Ramos (cell line): ENCODE measurements around the gene CCDC61.

ENCODE experiments used
- in situ Hi-C: fragments of 300-500 bp; cut with MboI; formaldehyde crosslinking; loops from one replicate; pipeline ENCODE4 v1.14.3; 2022; ENCODE audit warnings: low sequenced_read_pairs; ENCODE audit not compliant: unreplicated experiment

The CCDC61 gene

GRCh38 chr19:45972947-45973540 is 22.2 kb upstream of the CCDC61 start:
- in situ Hi-C loops: no loop called here

- in situ Hi-C loops: no loop called here
Observed at GRCh38 chr19:45973553-45974338, 21.5 kb upstream of the CCDC61 start, which contains the start of gene NOVA2. Gene NOVA2, minus strand, starts transcription at chr19:45973865. Its CDS starts 514 bp downstream, at chr19:45973351.

DNA sequence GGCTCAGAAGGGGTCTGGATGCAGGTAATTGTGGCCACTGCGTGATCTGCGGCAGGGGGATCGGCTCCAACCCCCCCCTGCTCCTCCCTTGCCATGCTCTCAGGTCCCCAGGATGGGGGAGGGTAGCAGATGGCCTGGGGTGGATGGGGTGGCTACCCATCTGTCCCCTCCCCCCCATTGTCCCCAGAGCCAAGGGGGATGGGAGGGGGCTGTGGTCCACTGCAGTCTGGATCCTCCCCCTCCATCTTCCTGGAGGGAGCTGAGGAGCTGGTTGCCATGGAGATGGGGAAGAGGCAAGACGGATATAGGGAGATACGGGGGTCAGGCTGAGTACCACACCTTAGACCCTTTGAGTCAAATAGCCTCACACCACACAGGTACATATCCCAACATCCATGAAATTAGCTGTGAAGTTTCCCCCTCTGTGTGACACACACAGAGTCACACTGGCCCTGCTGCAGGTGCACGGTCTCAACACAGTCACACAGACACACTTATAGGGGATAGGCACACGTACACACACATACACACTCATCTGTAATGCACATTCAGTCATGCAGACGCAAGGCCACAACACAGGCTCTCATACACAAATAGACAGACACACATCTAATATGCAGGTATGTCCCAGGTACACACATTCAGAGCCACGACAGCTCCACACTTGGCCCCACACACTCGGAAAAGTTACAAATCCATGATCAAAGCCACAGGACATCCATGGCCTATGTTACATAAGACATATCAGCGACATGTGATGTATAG is 19.8 kb upstream of the CCDC61 start:
- in situ Hi-C loops: no loop called here

- in situ Hi-C loops: no loop called here
Observed at GRCh38 chr19:45976178-45976577, 19.1 kb upstream of the CCDC61 start.

- in situ Hi-C loops: no loop called here
Observed at GRCh38 chr19:45978156-45978555, 17.1 kb upstream of the CCDC61 start.

DNA sequence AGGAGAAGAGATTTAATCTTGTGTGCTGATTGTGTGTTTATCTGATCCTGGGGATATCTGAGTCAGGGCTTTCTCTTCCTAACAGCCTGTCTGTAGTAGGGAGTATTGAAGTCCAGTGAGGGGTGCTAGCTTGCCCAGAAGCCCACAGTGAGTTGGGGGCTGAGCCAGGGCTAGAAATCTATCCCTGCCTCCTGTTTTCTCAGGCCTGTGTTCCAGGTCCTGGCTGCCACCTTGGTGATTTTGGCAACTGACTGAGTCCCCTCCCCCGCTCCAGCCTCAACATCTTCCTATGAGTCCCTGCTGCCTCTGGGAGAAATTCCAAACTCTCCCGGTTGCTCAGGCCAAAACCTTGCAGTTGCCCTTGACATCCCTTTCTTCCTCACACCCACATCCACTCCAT is 13.9 kb upstream of the CCDC61 start:
- in situ Hi-C loops: no loop called here

DNA sequence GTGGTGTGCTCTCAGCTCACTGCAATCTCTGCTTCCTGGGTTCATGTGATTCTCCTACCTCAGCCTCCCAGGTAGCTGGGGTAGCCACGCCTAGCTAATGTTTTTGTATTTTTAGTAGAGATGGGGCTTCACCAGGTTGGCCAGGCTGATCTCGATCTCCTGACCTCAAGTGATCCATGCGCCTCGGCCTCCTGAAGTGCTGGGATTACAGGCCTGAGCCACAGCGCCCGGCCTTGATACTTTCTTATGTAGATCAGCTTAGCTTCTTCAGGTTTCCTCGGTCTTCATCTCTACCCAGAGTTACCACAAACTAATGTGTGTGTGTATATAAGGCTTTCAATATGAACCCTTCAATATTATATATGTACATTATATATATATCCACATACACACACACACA is 9.9 kb upstream of the CCDC61 start:
- in situ Hi-C loops: no loop called here

DNA sequence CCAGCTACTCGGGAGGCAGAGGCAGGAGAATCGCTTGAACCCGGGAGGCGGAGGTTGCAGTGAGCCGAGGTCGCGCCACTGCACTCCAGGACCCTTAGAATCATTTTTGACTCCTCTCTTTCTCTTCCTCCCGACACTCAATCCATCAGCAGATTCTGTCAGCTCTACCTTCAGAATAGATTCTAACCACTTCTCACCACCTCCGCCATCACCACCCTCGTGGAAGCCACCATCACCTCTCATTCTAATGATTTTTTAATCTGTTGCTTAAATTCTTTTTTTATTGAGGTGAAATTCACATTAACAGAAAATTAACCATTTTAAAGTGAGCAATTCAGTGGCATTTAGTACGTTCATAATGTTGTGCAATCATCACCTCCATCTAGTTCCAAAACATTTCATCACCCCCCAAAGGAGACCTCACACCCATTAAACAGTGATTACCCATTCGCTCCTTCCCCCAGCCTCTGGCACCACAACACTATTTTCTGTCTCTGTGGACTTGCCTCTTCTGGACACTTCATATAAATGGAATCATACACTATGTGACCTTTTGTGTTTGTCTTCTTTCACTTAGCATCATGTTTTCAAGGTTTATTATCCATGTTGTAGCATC is 5.0 kb upstream of the CCDC61 start:
- in situ Hi-C loops: no loop called here

DNA sequence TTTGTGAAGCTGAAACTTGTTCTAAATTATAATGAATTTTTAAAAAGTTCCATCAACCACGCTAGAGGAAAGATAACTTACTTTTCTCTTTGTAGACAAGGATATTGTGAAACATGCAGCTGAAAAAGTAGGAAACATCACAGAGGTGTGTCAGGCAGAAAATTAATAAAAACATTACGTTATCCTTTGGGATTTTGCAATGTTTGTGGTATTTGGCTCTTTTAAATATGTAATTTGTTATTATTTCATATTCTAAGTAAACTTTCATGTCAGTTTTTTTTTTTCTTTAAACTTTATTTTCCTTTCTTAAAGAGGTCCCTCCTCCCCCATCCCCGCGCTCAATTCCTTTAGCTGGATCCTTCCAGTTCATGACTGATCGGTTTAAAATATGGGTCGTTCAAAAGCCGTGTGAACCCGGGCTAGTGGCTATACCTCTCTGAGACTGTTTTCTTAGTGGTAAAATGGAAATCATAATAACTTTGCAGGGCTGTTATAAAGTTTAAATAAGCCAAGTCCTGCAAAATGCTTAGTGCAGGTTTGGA is 740 bp upstream of the CCDC61 start:
- in situ Hi-C loops: no loop called here

DNA sequence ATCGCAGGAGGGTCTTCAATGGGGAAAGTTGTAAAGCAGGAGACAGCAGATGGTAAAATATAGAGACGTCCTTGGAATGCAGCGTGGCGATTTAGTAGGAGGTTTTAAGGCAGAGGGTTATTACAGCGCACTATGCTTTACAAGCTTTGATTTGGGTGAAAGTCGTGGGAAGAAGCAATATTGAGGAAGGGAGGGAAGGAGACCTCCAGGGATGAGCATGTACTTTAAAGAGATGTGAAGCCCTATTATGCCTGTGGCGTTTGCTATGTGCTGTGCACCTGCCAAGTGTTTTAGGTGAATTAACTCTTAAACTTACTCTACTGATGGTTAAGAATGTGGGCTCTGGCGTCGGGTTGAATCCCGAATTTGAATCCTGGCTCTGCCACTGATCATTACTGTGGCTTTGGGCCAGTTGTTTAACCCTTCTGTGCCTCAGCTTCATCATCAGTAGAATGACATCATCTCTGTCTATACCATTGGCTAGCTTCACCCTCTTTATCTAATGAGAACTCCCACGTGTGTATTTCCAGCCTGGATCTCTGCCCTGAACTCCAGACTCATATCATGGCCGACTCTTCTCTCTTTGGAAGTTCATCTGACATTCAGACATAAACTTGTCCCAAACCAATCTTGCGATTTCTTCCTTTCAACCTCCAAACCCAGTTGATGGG is 583 bp downstream of the CCDC61 start:
- in situ Hi-C loops: no loop called here

GRCh38 chr19:45996933-45997332 is 1.7 kb downstream of the CCDC61 start:
- in situ Hi-C loops: no loop called here

DNA sequence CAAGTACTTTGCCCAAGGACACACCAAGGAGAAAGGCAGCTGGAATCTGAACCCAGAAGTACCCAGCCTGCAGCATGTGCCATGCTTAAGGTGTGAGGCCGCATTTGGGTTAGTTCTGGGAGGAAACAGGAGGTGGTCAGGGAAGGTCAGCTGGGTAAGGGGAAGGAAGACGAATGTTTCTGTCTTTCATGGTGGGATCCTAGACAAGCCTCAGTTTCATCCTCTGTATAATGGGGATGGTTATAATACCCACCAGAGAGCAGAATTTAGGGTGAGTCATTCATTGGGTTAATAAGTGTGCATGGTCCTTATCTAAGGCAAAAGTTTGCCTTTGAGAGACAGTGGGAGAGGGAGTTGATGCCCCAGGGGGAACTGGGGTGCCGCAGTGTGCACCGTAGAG is 3.6 kb downstream of the CCDC61 start:
- in situ Hi-C loops: no loop called here

- in situ Hi-C loops: no loop called here
Observed at GRCh38 chr19:45999653-46000121, 4.4 kb downstream of the CCDC61 start.

DNA sequence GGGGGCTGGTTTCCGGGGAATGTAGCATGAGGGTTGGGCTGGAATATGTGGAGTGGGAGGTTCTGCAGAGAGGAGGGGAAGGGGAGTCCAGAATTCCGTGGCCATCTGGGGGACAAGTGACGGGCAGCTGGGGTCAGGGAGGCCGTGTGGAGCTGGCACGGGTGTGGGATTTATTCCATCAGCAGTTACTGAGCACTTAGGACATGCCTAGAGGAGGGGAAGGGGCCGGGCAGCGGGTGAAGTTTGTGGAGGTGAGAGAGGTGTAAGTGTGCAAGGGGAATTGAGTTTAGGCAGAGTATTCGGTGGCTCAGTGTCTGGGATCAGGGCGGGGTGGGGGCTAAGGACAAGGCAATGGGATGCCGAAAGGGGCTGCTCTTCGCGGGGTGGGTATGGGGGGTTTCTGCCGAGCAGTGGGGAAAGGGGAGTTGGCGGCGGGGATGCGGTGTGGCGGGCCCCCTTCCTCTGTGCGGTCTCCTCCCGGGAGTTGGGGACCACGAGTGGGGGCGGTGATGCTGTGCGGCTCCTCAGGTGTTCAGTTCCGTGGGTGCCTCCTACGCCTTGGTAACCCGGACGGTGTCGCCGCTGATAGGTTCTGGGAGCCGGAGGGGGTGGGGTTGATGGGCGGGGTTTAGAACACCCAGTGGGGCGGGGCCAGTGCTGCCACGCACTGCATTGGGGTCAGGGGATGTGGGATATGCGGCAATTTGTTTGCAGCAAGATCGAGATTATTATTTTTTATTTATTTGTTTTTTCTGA is 5.4 kb downstream of the CCDC61 start:
- in situ Hi-C loops: no loop called here

GRCh38 chr19:46002678-46003275 is 7.5 kb downstream of the CCDC61 start:
- in situ Hi-C loops: no loop called here

- in situ Hi-C loops: no loop called here
Observed at GRCh38 chr19:46006411-46006810, 11.1 kb downstream of the CCDC61 start.

- in situ Hi-C loops: no loop called here
Observed at GRCh38 chr19:46009530-46010510, 14.6 kb downstream of the CCDC61 start.

GRCh38 chr19:46014534-46014933 is 19.3 kb downstream of the CCDC61 start:
- in situ Hi-C loops: no loop called here
